B cell (primary cell): ENCODE data around the gene ZFYVE9. TPM values are rescaled to one million over a fixed set of nuclear protein-coding genes. Genes with fewer than 3 reads are reported as not detected.
"Not testable (repeated sequence)": the region's sequence is repeated elsewhere in the genome, so short reads cannot be mapped to it uniquely, and the experiment has no call there.

Experiments used
- ATAC-seq: fragments of 200-7000 bp; cut with Tn5 transposase; one replicate; pipeline ENCODE4 v1.10.0; 2021; ENCODE audit warnings: low read depth, mild to moderate bottlenecking, moderate number of reproducible peaks, moderate library complexity
- CTCF ChIA-PET: fragments of 350-600 bp; sonication (Branson Sonifier 250); formaldehyde crosslinking; loops from one replicate; lab custom pipeline; 2021; ENCODE audit warnings: antibody characterized with exemption, inconsistent platforms; lab: Charles Lee
- POLR2A ChIA-PET: fragments of 350-600 bp; sonication (Branson Sonifier 250); formaldehyde crosslinking; loops from one replicate; lab custom pipeline; 2021; ENCODE audit warnings: antibody characterized with exemption; lab: Charles Lee
- DNase-seq: peaks from one replicate; pipeline ENCODE4 v3.0.0; 2013
- H2AFZ ChIP-seq: 2 replicates; pipeline ENCODE4 v1.6.1; 2012; ENCODE audit warnings: mild to moderate bottlenecking, low read depth, low read length; ENCODE audit not compliant: insufficient read depth, poor library complexity, severe bottlenecking
- H3K27ac ChIP-seq, 2 donors: 1 replicate in 1 of 2; 2 replicates in 1 of 2; pipeline ENCODE4 v1.5.1; 2012 to 2013; ENCODE audit warnings: low read length in 2 of 2, mild to moderate bottlenecking in 2 of 2, moderate library complexity in 1 of 2
- H3K27me3 ChIP-seq, 4 experiments: fragments of 200-600 bp in 1 of 4; sonication (generic) in 1 of 4; replicated peaks in 1 of 4; 1 replicate in 2 of 4; 2 replicates in 2 of 4; pipeline versions ENCODE4 v1.6.1 to v1.7.0; 2013 to 2016; ENCODE audit warnings: low read length in 3 of 4, mild to moderate bottlenecking in 2 of 4, mixed read lengths in 1 of 4, moderate library complexity in 1 of 4; ENCODE audit not compliant: insufficient read depth in 4 of 4, control insufficient read depth in 3 of 4; ENCODE audit errors: control extremely low read depth in 1 of 4
- H3K36me3 ChIP-seq, 2 experiments: replicated peaks in 1 of 2; 1 replicate in 1 of 2; 2 replicates in 1 of 2; pipeline versions ENCODE4 v1.6.1 to v1.7.1; 2013; ENCODE audit warnings: low read length in 1 of 2; ENCODE audit not compliant: insufficient read depth in 2 of 2, control insufficient read depth in 1 of 2; ENCODE audit errors: control extremely low read depth in 1 of 2, extremely low read depth in 1 of 2
- H3K4me1 ChIP-seq, 2 donors: fragments of 200-600 bp in 1 of 2; sonication (generic) in 1 of 2; 1 replicate in 1 of 2; 2 replicates in 1 of 2; pipeline versions ENCODE4 v1.5.1 to v1.6.1; 2013 to 2017; ENCODE audit warnings: low read length in 2 of 2; ENCODE audit not compliant: control insufficient read depth in 2 of 2, insufficient read depth in 2 of 2
- H3K4me2 ChIP-seq: replicated peaks from 2 replicates; pipeline ENCODE3; 2012; ENCODE audit warnings: mild to moderate bottlenecking, low read depth, low read length; ENCODE audit not compliant: poor library complexity, severe bottlenecking
- H3K4me3 ChIP-seq, 5 experiments: fragments of 200-600 bp in 1 of 5; sonication (generic) in 1 of 5; 1 replicate in 3 of 5; 2 replicates in 2 of 5; pipeline versions ENCODE4 v1.5.1 to v1.7.0; 2011 to 2016; ENCODE audit warnings: low read length in 4 of 5, mild to moderate bottlenecking in 4 of 5, low read depth in 2 of 5, control low read depth in 1 of 5, moderate library complexity in 1 of 5; ENCODE audit not compliant: insufficient read depth in 1 of 5; ENCODE audit errors: control extremely low read depth in 1 of 5, extremely low read depth in 1 of 5
- H3K79me2 ChIP-seq: fragments of 200-600 bp; sonication (generic); one replicate; pipeline ENCODE4 v1.6.0; 2016; ENCODE audit warnings: low read length; ENCODE audit not compliant: control insufficient read depth, insufficient read depth
- H3K9ac ChIP-seq: fragments of 200-600 bp; sonication (generic); 2 replicates; pipeline ENCODE4 v1.6.1; 2017; ENCODE audit warnings: mild to moderate bottlenecking, low read length, moderate library complexity
- H3K9me3 ChIP-seq, 3 donors: one replicate each; pipeline versions ENCODE4 v1.6.1 to v1.7.1; 2013; ENCODE audit warnings: low read length in 2 of 3; ENCODE audit not compliant: control insufficient read depth in 2 of 3, insufficient read depth in 1 of 3; ENCODE audit errors: control extremely low read depth in 1 of 3
- H4K20me1 ChIP-seq: 2 replicates; pipeline ENCODE4 v1.6.0; 2012; ENCODE audit warnings: mild to moderate bottlenecking, low read length; ENCODE audit not compliant: insufficient read depth, control insufficient read depth, poor library complexity, severe bottlenecking
- H3K27ac Mint-ChIP-seq: one replicate; pipeline ENCODE4 v1.8.0; 2021; ENCODE audit warnings: mixed read lengths
- H3K27me3 Mint-ChIP-seq: one replicate; pipeline ENCODE4 v1.8.0; 2021; ENCODE audit warnings: mixed read lengths
- H3K4me1 Mint-ChIP-seq: one replicate; pipeline ENCODE4 v1.8.0; 2021; ENCODE audit warnings: mixed read lengths
- H3K4me3 Mint-ChIP-seq: one replicate; pipeline ENCODE4 v1.8.0; 2021; ENCODE audit warnings: mixed read lengths
- H3K9me3 Mint-ChIP-seq: one replicate; pipeline ENCODE4 v1.8.0; 2022; ENCODE audit warnings: mixed read lengths; ENCODE audit not compliant: insufficient read depth
- EZH2 ChIP-seq: IDR thresholded peaks from 2 replicates; pipeline ENCODE4 v1.6.1; 2012; ENCODE audit warnings: borderline replicate concordance, low read depth, mild to moderate bottlenecking, moderate library complexity, low read length; ENCODE audit not compliant: insufficient read depth, poor library complexity, severe bottlenecking
- WGBS: methylation state at CpG from one replicate; pipeline ENCODE4 v1.1.5; 2013; ENCODE audit warnings: missing lambda C conversion rate; ENCODE audit not compliant: insufficient coverage; 5-methylcytosine and 5-hydroxymethylcytosine counted together
- intact Hi-C: fragments of 100-400 bp; cut with micrococcal nuclease; formaldehyde crosslinking; loops from one replicate; pipeline ENCODE4 v1.10.0; 2022
- polyA plus RNA-seq: library from polyadenylated mRNA; depleted of rRNA; stranded (reverse); fragments of >200 nt; gene quantifications from 2 replicates; pipeline ENCODE4 v1.2.3, GENCODE V29; 2012
- total RNA-seq, 2 donors: library from RNA; stranded (reverse); fragments of 120-200 nt in 1 of 2; gene quantifications; 1 replicate in 1 of 2; 2 replicates in 1 of 2; pipeline versions ENCODE4 v1.2.3 to v1.2.4, GENCODE V29; 2013 to 2022
- TF ChIP-seq, protein P1 (sequence below): fragments of 200-600 bp; IDR thresholded peaks from one replicate; pipeline ENCODE4 v1.8.0; 2022; ENCODE audit warnings: antibody characterized with exemption, mild to moderate bottlenecking

Gene ZFYVE9
- total and polyA plus RNA-seq, 2 donors (not counting 1 experiment from before 2014, with no cell fraction given), result 0.16 to 3.3 TPM

DNA sequence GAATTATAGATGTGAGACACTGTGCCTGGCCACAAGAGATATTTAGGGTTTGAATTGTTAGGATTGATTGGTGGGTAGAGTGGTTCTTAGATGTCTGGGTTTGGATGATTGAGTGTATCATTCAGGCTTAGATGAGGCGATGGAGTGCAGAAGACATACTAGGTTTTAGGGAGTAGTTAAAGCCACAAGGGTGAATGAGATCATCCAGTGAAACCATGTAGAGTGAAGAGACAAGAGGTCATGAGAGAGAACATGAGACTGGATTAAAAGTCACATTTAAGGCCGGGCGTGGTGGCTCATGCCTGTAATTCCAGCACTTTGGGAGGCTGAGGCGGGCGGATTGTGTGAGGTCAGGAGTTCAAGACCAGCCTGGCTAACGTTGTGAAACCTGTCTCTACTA lies 37.2 kb downstream of the ZFYVE9 start:
- POLR2A ChIA-PET, result no interaction called here
- Histone ChIP-seq H3K27ac (no peak overlapping the region), H3K9ac (no peak overlapping the region), H2AFZ (no peak overlapping the region), H3K36me3 (no peaks in the 10 kb centered on the region), H3K9me3 (no peaks in the 10 kb centered on the region), H4K20me1 (no peaks in the 10 kb centered on the region), H3K4me3 (no peak overlapping the region), H3K4me2 (no peak overlapping the region), H3K4me1 (no peaks in the 10 kb centered on the region), H3K79me2 (no peaks in the 10 kb centered on the region), H3K27me3 (no peaks in the 10 kb centered on the region)
- WGBS, result 61% methylated on average over 3 of the region's 6 CpGs
- H3K27ac Mint-ChIP-seq, result no peak overlapping the region
- H3K4me1 Mint-ChIP-seq, result no peaks in the 10 kb centered on the region
- H3K9me3 Mint-ChIP-seq, result no peaks in the 10 kb centered on the region
- no peak for TF ChIP-seq EZH2
- TF ChIP-seq, protein P1, sequence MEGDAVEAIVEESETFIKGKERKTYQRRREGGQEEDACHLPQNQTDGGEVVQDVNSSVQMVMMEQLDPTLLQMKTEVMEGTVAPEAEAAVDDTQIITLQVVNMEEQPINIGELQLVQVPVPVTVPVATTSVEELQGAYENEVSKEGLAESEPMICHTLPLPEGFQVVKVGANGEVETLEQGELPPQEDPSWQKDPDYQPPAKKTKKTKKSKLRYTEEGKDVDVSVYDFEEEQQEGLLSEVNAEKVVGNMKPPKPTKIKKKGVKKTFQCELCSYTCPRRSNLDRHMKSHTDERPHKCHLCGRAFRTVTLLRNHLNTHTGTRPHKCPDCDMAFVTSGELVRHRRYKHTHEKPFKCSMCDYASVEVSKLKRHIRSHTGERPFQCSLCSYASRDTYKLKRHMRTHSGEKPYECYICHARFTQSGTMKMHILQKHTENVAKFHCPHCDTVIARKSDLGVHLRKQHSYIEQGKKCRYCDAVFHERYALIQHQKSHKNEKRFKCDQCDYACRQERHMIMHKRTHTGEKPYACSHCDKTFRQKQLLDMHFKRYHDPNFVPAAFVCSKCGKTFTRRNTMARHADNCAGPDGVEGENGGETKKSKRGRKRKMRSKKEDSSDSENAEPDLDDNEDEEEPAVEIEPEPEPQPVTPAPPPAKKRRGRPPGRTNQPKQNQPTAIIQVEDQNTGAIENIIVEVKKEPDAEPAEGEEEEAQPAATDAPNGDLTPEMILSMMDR, result no peak
- peaks cover 23% of the 10 kb centered on the region for H3K27me3 Mint-ChIP-seq
- CTCF ChIA-PET, result no interaction called here
- DNase-seq (no peak), ATAC-seq (no peak)
- intact Hi-C loops, result no loop called here
- no peak overlapping the region for H3K4me3 Mint-ChIP-seq

DNA sequence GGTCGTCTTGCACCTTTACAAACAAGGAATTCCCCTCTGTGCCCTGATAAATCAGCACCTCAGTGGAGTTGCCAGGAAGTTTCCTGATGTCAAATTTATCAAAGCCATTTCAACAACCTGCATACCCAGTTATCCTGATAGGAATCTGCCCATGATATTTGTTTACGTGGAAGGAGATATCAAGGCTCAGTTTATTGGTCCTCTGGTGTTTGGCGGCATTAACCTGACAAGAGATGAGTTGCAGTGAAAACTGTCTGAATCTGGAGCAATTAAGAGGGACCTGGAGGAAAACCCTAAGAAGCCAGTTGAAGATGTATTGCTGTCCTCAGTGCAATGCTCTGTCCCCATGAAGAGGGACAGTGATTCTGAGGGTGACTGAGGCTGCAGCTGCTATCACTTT lies 38.3 kb downstream of the ZFYVE9 start:
- Histone ChIP-seq H3K4me3 (no peak overlapping the region), H4K20me1 (no peaks in the 10 kb centered on the region), H3K36me3 (no peaks in the 10 kb centered on the region), H3K4me2 (no peak overlapping the region), H2AFZ (no peak overlapping the region), H3K9ac (no peak overlapping the region), H3K27me3 (no peaks in the 10 kb centered on the region), H3K27ac (no peak overlapping the region), H3K79me2 (no peaks in the 10 kb centered on the region), H3K9me3 (no peaks in the 10 kb centered on the region), H3K4me1 (no peaks in the 10 kb centered on the region)
- ATAC-seq (no peak), DNase-seq (no peak)
- Mint-ChIP-seq H3K4me1 (no peaks in the 10 kb centered on the region), H3K9me3 (no peaks in the 10 kb centered on the region), H3K4me3 (no peak overlapping the region), H3K27me3 (peaks cover 23% of the 10 kb centered on the region), H3K27ac (no peak overlapping the region)
- 100% methylated on average over 1 of the region's 3 CpGs for WGBS
- ChIA-PET CTCF (no interaction called here), POLR2A (no interaction called here)
- intact Hi-C loops, result no loop called here
- no peak for TF ChIP-seq EZH2
- TF ChIP-seq, protein P1, result no peak

DNA sequence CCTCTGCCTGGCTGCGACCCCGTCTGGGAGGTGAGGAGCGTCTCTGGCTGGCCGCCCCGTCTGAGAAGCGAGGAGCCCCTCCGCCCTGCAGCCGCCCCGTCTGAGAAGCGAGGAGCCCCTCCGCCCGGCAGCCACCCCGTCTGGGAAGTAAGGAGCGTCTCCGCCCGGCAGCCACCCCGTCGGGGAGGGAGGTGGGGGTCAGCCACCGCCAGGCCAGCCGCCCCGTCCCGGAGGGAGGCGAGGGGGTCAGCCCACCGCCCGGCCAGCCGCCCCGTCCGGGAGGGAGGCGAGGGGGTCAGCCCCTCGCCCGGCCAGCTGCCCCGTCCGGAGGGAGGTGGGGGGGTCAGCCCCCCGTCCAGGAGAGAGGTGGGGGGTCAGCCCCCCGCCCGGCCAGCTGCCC lies 39.9 kb downstream of the ZFYVE9 start:
- H2AFZ ChIP-seq, H3K27ac Mint-ChIP-seq, H3K79me2 ChIP-seq, H3K4me1 Mint-ChIP-seq, H3K9me3 Mint-ChIP-seq, H3K9me3 ChIP-seq, H3K4me3 ChIP-seq, CTCF ChIA-PET, H3K27me3 ChIP-seq, H3K36me3 ChIP-seq, H3K4me2 ChIP-seq, ATAC-seq, H4K20me1 ChIP-seq, H3K27ac ChIP-seq, H3K4me1 ChIP-seq, H3K9ac ChIP-seq, H3K4me3 Mint-ChIP-seq, intact Hi-C loops, DNase-seq, POLR2A ChIA-PET: not testable (repeated sequence)
- WGBS, result over 99% methylated on average over 24 of the region's 36 CpGs
- H3K27me3 Mint-ChIP-seq, result peaks cover 25% of the 10 kb centered on the region
